ENCODE data around the gene HOXB7.
A peak's percentile ranks its signal among the peaks of the same experiment; 100 is the strongest.

The HOXB7 gene

DNA sequence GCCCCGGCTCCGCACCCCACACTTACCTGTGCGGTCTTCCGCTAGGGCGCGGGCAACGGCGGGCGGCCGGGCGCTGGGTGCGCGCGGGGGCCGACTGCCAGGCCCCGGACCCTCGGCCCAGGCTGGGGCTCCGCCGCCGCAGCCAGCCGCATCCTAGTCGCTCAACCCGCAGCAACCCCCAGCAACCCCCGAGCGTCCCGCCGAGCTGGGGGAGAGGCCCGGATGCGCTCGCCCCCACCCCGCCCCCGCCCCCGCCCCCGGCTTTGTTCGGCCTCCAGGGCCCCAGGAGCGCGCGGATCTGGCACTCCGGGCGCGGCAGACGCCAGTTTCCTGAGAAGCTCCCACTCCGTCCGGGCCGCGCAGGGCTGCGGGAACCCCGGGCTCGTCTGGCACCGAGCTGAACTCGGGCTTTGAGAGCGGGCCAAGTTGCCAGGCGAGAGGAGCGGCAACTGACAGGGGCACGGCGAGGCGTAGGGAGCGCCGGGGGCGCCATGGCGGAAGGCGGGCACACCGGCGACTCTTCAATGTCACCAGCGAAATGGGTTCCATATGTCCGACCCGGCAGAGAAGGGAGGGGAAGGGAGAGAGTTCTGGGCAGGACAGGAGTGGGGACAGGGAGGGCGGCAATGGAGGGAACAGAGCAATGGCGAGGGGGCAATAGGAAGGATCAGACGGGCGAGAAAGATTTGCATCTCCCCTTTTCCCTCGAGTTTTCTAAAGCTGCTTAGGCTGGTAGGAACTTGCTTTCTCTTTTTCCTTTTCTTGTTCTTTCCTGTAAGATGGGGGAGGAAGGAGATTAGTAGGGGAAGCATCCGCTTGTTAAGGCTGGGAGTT lies 46.4 kb downstream of the HOXB7 start:
- DNase-seq (ENCODE audit: low read depth), result no peak
- no peak overlapping the region for H3K4me3 ChIP-seq (ENCODE audit: low read length)
- TF ChIP-seq, protein P1, sequence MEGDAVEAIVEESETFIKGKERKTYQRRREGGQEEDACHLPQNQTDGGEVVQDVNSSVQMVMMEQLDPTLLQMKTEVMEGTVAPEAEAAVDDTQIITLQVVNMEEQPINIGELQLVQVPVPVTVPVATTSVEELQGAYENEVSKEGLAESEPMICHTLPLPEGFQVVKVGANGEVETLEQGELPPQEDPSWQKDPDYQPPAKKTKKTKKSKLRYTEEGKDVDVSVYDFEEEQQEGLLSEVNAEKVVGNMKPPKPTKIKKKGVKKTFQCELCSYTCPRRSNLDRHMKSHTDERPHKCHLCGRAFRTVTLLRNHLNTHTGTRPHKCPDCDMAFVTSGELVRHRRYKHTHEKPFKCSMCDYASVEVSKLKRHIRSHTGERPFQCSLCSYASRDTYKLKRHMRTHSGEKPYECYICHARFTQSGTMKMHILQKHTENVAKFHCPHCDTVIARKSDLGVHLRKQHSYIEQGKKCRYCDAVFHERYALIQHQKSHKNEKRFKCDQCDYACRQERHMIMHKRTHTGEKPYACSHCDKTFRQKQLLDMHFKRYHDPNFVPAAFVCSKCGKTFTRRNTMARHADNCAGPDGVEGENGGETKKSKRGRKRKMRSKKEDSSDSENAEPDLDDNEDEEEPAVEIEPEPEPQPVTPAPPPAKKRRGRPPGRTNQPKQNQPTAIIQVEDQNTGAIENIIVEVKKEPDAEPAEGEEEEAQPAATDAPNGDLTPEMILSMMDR (conservative IDR thresholded peaks at IDR 0.05; ENCODE audit: low read depth, low read length), result no peak

DNA sequence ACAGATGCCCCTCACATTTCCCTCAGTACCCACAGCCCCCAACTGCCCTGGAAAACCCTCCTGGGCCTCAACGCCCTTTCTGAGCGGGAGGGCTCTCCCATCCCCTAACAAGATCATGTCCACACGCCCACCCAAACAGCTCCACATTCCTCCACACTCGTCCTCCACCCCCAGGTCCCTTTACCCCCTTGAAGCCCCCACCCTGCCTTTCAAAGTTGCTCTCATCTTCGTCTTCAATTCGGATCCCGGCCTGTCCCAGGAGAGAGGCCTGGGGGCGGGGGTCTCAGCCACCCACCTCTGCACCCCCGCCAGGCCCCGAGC lies 47.0 kb downstream of the HOXB7 start:
- no peak overlapping the region for H3K4me3 ChIP-seq (ENCODE audit: low read length)
- TF ChIP-seq, protein P1 (conservative IDR thresholded peaks at IDR 0.05; ENCODE audit: low read depth, low read length), result no peak
- DNase-seq (ENCODE audit: low read depth), result no peak

DNA sequence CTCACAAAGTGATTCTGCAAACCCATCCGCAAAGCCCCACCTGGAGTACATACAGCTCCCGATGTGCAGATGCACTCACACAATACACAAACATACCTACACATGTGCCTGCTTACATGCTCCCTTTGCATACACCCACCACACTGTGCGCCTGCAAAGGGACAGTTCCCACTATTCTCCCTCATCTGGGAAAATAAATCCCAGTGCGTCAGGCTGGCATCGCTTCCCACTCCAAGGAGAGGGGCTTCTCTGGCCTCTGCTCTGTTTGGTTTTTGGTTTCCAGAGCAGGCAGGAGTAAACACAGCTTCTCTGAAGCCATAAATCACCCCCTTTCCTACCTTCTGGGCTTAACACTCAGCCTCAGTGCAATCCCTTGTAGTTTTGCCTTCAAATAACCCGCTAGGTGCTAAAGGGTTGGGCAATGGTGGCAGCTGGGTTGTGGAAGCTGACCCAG lies 47.4 kb downstream of the HOXB7 start:
- TF ChIP-seq, protein P1 (conservative IDR thresholded peaks at IDR 0.05; ENCODE audit: low read depth, low read length), result no peak
- H3K4me3 ChIP-seq (ENCODE audit: low read length), result no peak overlapping the region
- no peak for DNase-seq (ENCODE audit: low read depth)

DNA sequence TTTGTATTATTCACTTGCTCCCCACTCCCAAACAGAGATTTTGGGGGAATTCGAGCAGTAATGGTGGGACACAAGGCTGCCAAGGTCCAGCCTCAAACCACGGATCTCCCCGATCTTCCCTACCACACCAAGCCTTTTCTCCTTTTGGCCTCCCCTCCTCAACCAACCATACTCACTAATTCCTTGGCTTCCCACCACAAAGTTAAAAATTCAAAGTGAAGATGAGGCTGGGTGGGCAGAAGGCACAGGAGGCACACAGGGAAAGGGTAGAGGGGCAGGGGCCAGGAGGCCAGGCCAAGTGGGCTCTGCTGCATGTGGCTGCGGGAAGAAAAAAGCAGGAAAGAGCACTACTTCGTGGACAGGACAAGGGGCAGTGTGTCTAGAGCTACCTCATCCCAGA lies 47.9 kb downstream of the HOXB7 start:
- H3K4me3 ChIP-seq (ENCODE audit: low read length), result no peak overlapping the region
- TF ChIP-seq, protein P1 (conservative IDR thresholded peaks at IDR 0.05; ENCODE audit: low read depth, low read length), result no peak
- no peak for DNase-seq (ENCODE audit: low read depth)

DNA sequence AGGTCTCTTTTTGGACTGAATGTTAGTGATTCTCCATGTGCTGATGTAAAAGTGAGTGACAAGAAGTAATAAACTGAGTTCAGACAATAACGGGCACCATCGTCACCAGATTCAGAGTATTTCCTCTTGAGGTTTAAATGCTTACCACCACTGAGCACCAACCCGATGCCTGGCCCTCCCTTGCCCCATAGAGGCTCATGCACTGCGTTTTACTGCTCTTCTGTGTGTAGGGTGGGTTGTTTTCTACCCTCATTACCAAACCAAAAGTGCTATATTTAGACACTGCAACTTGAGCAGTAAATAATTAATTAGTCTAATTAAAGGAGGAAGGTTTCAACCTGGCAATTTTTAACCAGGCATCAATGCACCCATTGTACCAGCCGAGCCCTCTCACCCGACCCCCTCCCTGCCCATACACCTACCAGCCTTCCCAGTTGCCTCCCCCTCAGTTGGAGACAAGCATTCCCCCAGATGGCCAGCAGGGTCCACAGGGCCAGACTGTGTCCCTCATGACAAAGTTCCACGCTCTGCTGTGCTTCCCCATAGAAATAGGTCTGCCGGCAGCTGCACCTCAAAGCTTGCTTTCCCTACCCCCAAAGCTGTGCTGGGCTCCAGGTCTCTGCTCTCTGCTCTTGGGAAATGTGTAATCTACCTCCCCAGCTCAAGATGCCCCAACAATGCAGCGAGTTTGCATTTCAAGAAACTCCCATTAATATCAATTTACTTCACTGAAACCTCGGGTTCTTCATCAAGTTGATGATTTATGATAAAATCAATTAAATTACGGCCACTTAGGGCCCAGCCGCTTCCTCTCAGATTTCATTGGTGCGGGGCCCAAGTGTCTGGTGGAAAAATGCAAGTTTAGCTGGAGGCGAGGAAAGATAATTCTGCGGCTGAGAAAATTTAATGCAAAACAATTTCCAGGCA lies 48.7 kb downstream of the HOXB7 start:
- no peak for DNase-seq (ENCODE audit: low read depth)
- TF ChIP-seq, protein P1 (conservative IDR thresholded peaks at IDR 0.05; ENCODE audit: low read depth, low read length), result peak; percentile 31
- no peak overlapping the region for H3K4me3 ChIP-seq (ENCODE audit: low read length)

DNA sequence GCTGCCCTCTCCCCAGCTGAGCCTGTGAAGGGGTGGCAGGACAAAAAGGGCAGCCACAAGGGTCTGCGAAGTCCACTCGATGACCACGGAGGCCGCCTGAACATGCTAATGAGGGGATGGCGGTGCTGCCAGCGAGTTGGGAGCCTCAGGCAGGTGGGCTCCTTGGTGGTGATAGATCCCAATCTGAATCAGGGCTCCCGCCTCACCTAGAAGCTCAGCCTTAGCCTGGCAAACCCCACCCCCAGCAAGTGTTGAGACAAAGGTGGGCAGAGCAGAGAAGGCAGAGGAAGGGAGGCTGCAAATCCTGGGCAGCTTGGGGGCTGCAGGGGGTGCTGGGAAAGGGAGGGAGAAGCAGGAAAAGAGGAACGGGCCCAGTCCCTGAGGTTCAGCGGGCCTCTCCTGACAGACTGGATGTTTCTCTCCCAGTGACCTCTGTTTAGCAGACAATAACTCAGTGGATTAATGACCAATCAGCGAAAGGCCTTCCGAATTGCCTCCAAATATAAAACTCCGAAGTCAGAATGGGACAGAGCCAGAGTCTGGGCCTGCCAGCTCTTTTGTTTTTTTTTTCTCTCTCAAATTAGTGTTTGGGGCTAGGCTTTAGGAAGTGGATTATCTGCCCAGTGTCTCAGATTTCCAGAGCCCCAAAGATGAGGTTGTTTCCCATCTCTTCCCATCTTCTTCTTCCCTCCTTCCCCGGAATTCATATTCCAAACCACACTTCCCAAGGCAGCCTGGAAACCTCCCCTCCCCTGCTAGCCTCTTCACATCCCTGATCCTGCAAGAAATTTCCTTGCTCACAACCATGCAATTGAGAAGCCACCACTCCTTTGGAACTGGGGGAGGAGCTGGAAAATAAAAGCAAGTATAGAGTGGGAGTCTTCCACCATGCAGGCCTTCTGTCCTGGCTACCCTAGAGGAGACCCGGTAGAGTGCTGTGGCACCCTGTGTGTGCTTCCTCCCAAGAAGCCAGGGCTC lies 50.7 kb downstream of the HOXB7 start:
- TF ChIP-seq, protein P1 (conservative IDR thresholded peaks at IDR 0.05; ENCODE audit: low read depth, low read length), result no peak

More for the DNA sequence above, 50.7 kb downstream of the HOXB7 start:
- no peak overlapping the region for H3K4me3 ChIP-seq (ENCODE audit: low read length)
- DNase-seq (ENCODE audit: low read depth), result no peak

Measured in retinal pigment epithelial cell (primary cell).